H1 (cell line): Measurements from ENCODE around the gene VTN. TPM values are rescaled to one million over a fixed set of nuclear protein-coding genes. Genes with fewer than 3 reads are reported as not detected.

Source experiments
- KDM4A ChIP-seq: IDR thresholded peaks from one replicate; pipeline ENCODE4 v1.7.1; 2012; ENCODE audit warnings: low read depth, mild to moderate bottlenecking, moderate library complexity, low read length, inconsistent platforms; ENCODE audit not compliant: severe bottlenecking
- SAP30 ChIP-seq: fragments of 300-600 bp; sonication (generic); IDR thresholded peaks from 2 replicates; pipeline ENCODE4 v1.7.1; 2012; ENCODE audit warnings: low read length, moderate library complexity, mild to moderate bottlenecking, inconsistent platforms; ENCODE audit not compliant: insufficient read depth, insufficient replicate concordance
- polyA plus RNA-seq, 7 experiments: library from polyadenylated mRNA; depleted of rRNA in 3 of 7; stranded (reverse) in 5 of 7; unstranded in 2 of 7; fragments of >200 nt in 5 of 7; fragments of 200-250 nt in 2 of 7; gene quantifications; 1 replicate in 5 of 7; 2 replicates in 1 of 7; 4 replicates in 1 of 7; pipeline versions ENCODE4 v1.2.1 to v1.2.3, GENCODE V29; 2011 to 2013; ENCODE audit warnings: missing spikeins in 2 of 7, mixed read lengths in 2 of 7
- total RNA-seq: library from RNA; stranded (reverse); fragmentation: NEBNext Ultra II Directional; extraction: Animal tissue kit (Norgen Biotek cat#: 25700); gene quantifications from 2 replicates; pipeline ENCODE4 v1.2.1, GENCODE V29; 2021
- TF ChIP-seq, protein P1 (sequence below): IDR thresholded peaks from 2 replicates; pipeline ENCODE4 v1.6.1; 2012; ENCODE audit warnings: inconsistent platforms

The VTN gene
- total and polyA plus RNA-seq, 2 of the 8 experiments (the other 6 are each of a cell fraction or from before 2014, with no cell fraction given) = 0.18 TPM; not detected in 1

DNA sequence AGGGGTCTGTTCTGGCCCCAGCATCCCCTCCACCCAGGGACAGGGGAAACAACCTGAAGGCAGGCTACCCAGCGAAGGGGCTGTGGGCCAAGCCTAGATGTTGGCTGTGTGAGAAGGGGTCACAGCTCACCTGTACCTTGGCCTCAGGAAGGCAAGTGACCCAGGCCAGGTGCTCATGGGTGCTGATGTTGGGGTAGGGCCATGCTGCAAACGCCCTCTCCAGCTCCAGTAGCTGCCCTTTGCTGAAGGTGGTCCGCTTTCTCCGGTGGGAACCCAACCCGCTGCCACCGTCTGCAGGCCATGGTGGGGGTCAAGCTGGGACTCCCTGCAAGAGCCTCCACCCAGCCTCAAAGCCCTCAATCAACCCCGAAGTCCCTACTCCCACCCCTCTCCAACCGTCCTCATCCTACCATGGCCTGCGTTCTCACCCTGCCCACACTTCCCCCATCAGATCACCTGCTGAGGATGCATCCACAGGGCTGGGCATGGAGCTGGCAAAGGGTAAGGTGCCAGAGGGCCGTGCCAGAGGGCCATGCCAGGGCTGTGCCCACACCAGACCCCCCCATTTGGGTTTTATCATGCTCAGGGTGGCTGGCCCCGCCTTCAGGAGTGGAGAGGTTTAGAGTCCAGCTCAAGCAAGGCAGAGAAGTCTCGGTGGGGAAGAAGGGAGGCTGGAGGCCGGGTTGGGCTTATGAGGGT is 5.3 kb downstream of the VTN start, which contains the start of gene SEBOX (continued):
- TF ChIP-seq KDM4A (no peak), SAP30 (no peak)
- TF ChIP-seq, protein P1, sequence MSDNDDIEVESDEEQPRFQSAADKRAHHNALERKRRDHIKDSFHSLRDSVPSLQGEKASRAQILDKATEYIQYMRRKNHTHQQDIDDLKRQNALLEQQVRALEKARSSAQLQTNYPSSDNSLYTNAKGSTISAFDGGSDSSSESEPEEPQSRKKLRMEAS = no peak
